Esophagus squamous epithelium (tissue), 4 donors: ENCODE measurements around the gene ZNF45.

Experiments
- POLR2A ChIP-seq, 4 donors: fragments of 450-650 bp; IDR thresholded peaks; one replicate each; pipeline ENCODE4 v1.6.1; 2017; ENCODE audit warnings: antibody characterized with exemption in 4 of 4, mild to moderate bottlenecking in 4 of 4, moderate library complexity in 3 of 4
- TF ChIP-seq, protein P1 (sequence below), 6 experiments: fragments of 450-650 bp in 4 of 6; fragments of 200-600 bp in 2 of 6; sonication (generic) in 2 of 6; IDR thresholded peaks; one replicate each; pipeline ENCODE4 v1.5.1; 2016 to 2019; ENCODE audit warnings: antibody characterized with exemption in 6 of 6, mild to moderate bottlenecking in 4 of 6, moderate library complexity in 4 of 6

- TF ChIP-seq, protein P1, sequence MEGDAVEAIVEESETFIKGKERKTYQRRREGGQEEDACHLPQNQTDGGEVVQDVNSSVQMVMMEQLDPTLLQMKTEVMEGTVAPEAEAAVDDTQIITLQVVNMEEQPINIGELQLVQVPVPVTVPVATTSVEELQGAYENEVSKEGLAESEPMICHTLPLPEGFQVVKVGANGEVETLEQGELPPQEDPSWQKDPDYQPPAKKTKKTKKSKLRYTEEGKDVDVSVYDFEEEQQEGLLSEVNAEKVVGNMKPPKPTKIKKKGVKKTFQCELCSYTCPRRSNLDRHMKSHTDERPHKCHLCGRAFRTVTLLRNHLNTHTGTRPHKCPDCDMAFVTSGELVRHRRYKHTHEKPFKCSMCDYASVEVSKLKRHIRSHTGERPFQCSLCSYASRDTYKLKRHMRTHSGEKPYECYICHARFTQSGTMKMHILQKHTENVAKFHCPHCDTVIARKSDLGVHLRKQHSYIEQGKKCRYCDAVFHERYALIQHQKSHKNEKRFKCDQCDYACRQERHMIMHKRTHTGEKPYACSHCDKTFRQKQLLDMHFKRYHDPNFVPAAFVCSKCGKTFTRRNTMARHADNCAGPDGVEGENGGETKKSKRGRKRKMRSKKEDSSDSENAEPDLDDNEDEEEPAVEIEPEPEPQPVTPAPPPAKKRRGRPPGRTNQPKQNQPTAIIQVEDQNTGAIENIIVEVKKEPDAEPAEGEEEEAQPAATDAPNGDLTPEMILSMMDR (IDR thresholded peaks at IDR 0.05) = no peak
- TF ChIP-seq POLR2A (IDR thresholded peaks at IDR 0.05) = no peak
Measured at GRCh38 chr19:43934985-43935708, at the start of gene ZNF45.
